ENCODE data around the gene SGCD.
"Not testable (repeated sequence)": the region's sequence is repeated elsewhere in the genome, so short reads cannot be mapped to it uniquely, and the experiment has no call there.

DNA sequence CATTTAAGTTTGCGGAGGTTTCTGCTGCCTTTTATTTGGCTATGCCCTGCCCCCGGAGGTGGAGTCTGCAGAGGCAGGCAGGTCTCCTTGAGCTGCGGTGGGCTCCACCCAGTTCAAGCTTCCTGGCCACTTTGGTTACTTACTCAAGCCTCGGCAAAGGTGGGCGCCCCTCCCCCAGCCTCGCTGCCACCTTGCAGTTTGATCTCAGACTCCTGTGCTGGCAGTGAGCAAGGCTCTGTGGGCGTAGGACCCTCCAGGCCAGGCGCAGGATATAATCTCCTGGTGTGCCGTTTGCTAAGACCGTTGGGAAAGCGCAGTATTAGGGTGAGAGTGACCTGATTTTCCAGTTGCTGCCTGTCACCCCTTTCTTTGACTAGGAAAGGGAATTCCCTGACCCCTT, 283.6 kb downstream of the SGCD start:
- TF ChIP-seq, protein P1, sequence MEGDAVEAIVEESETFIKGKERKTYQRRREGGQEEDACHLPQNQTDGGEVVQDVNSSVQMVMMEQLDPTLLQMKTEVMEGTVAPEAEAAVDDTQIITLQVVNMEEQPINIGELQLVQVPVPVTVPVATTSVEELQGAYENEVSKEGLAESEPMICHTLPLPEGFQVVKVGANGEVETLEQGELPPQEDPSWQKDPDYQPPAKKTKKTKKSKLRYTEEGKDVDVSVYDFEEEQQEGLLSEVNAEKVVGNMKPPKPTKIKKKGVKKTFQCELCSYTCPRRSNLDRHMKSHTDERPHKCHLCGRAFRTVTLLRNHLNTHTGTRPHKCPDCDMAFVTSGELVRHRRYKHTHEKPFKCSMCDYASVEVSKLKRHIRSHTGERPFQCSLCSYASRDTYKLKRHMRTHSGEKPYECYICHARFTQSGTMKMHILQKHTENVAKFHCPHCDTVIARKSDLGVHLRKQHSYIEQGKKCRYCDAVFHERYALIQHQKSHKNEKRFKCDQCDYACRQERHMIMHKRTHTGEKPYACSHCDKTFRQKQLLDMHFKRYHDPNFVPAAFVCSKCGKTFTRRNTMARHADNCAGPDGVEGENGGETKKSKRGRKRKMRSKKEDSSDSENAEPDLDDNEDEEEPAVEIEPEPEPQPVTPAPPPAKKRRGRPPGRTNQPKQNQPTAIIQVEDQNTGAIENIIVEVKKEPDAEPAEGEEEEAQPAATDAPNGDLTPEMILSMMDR (IDR thresholded peaks at IDR 0.05) = not testable (repeated sequence)
- not testable (repeated sequence) for TF ChIP-seq POLR2AphosphoS5, POLR2A (IDR thresholded peaks at IDR 0.05)

Measured in stomach (tissue), 4 donors.